Keratinocyte (primary cell): Measurements from ENCODE around the gene ALCAM. TPM values are rescaled to one million over a fixed set of nuclear protein-coding genes. Genes with fewer than 3 reads are reported as not detected.

Experiments used
- DNase-seq: peaks from one replicate; pipeline ENCODE4 v3.0.0-alpha.2; 2011; ENCODE audit warnings: low read depth, missing footprints, low spot score
- FAIRE-seq: peaks from 2 replicates; lab custom pipeline; 2011; peaks lifted over from hg19 to GRCh38; lab: Jason Lieb, UNC
- H2AFZ ChIP-seq: 2 replicates; pipeline ENCODE4 v1.6.0; 2012; ENCODE audit warnings: low read length, control low read depth, inconsistent platforms; ENCODE audit not compliant: control insufficient read depth
- H3K27ac ChIP-seq: 2 replicates; pipeline ENCODE4 v1.5.1; 2011; ENCODE audit warnings: low read length; ENCODE audit not compliant: control insufficient read depth, insufficient read depth
- H3K27me3 ChIP-seq: 3 replicates; pipeline ENCODE4 v1.6.0; 2011; ENCODE audit warnings: low read length; ENCODE audit not compliant: control insufficient read depth, insufficient read depth; ENCODE audit errors: extremely low read depth
- H3K36me3 ChIP-seq, 2 experiments: 2 replicates in 1 of 2; 3 replicates in 1 of 2; pipeline ENCODE4 v1.5.1; 2011; ENCODE audit warnings: low read length in 2 of 2, mild to moderate bottlenecking in 1 of 2; ENCODE audit not compliant: control insufficient read depth in 2 of 2, insufficient read depth in 2 of 2; ENCODE audit errors: extremely low read depth in 1 of 2
- H3K4me1 ChIP-seq: 3 replicates; pipeline ENCODE4 v1.5.1; 2011; ENCODE audit warnings: low read length; ENCODE audit not compliant: control insufficient read depth, insufficient read depth; ENCODE audit errors: extremely low read depth
- H3K4me2 ChIP-seq: 3 replicates; pipeline ENCODE4 v1.6.0; 2011; ENCODE audit warnings: low read depth, low read length; ENCODE audit not compliant: control insufficient read depth, insufficient read depth; ENCODE audit errors: extremely low read depth
- H3K4me3 ChIP-seq, 3 experiments: fragments of 200-600 bp in 1 of 3; sonication (generic) in 1 of 3; 2 replicates in 2 of 3; 3 replicates in 1 of 3; pipeline ENCODE4 v1.5.1; 2011 to 2016; ENCODE audit warnings: low read length in 3 of 3, mild to moderate bottlenecking in 3 of 3, control low read depth in 2 of 3, inconsistent platforms in 1 of 3, low read depth in 1 of 3, mixed read lengths in 1 of 3, mixed run types in 1 of 3, moderate library complexity in 1 of 3; ENCODE audit not compliant: control insufficient read depth in 2 of 3, insufficient read depth in 2 of 3; ENCODE audit errors: extremely low read depth in 1 of 3
- H3K79me2 ChIP-seq: 2 replicates; pipeline ENCODE4 v1.6.0; 2012; ENCODE audit warnings: low read length; ENCODE audit not compliant: control insufficient read depth, insufficient read depth
- H3K9ac ChIP-seq: 3 replicates; pipeline ENCODE4 v1.6.0; 2011; ENCODE audit warnings: low read length; ENCODE audit not compliant: control insufficient read depth, insufficient read depth; ENCODE audit errors: extremely low read depth
- H3K9me1 ChIP-seq: 3 replicates; pipeline ENCODE4 v1.6.0; 2011; ENCODE audit warnings: low read length; ENCODE audit not compliant: control insufficient read depth, insufficient read depth; ENCODE audit errors: extremely low read depth
- H3K9me3 ChIP-seq: 2 replicates; pipeline ENCODE4 v1.5.1; 2012; ENCODE audit warnings: low read depth, low read length; ENCODE audit not compliant: control insufficient read depth
- H4K20me1 ChIP-seq: 3 replicates; pipeline ENCODE4 v1.6.0; 2011; ENCODE audit warnings: low read length; ENCODE audit not compliant: control insufficient read depth, insufficient read depth; ENCODE audit errors: extremely low read depth
- EZH2 ChIP-seq: IDR thresholded peaks from one replicate; pipeline ENCODE4 v1.6.1; 2012; ENCODE audit warnings: inconsistent platforms, mild to moderate bottlenecking, low read length, moderate library complexity
- dilution Hi-C: fragments of 300-500 bp; cut with MboI; formaldehyde crosslinking; loops from one replicate; pipeline ENCODE4 v1.7.0; 2020; ENCODE audit warnings: low sequenced_read_pairs; ENCODE audit not compliant: extremely low pct_ligation_motif_present
- polyA plus RNA-seq, 5 experiments: library from polyadenylated mRNA; depleted of rRNA in 3 of 5; stranded (reverse) in 3 of 5; stranded (forward) in 1 of 5; unstranded in 1 of 5; fragments of >200 nt; gene quantifications; 1 replicate in 1 of 5; 2 replicates in 3 of 5; 3 replicates in 1 of 5; pipeline versions ENCODE4 v1.2.1 to v1.2.3, GENCODE V29; 2011 to 2012; ENCODE audit warnings: missing spikeins in 2 of 5, low read depth in 1 of 5, low replicate concordance in 1 of 5
- TF ChIP-seq, protein P1 (sequence below), 3 experiments: IDR thresholded peaks in 1 of 3; conservative IDR thresholded peaks in 1 of 3; optimal IDR thresholded peaks in 1 of 3; 2 replicates in 2 of 3; 3 replicates in 1 of 3; pipeline versions ENCODE3 to v1.5.1; 2011; ENCODE audit warnings: low read length in 3 of 3, mild to moderate bottlenecking in 3 of 3, moderate library complexity in 2 of 3, control low read depth in 1 of 3, inconsistent platforms in 1 of 3; ENCODE audit not compliant: insufficient read depth in 2 of 3; ENCODE audit errors: extremely low read depth in 1 of 3

ALCAM gene
- polyA plus RNA-seq, 1 donor (not counting 4 experiments of a cell fraction or from before 2014, with no cell fraction given), result 71.3 TPM

DNA sequence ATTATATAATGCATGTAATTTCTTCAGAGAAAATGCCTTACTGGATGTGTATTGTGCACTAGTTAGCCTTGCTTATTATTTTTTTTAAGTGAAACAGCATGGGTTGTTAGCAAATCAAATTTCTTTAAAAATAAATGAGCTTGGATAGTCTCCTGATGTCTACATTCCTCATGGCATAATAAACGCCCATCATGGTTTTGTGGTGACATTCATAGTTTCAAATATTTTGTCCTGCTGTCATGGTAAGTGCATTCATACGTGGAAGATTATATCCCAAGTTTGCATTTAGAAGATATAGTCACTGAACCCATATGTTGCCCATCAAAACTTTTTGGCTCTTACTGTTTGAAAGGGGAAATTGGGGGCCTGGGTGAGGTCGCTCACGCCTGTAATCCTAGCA is 130.7 kb downstream of the ALCAM start:
- dilution Hi-C loops, result no loop called here

DNA sequence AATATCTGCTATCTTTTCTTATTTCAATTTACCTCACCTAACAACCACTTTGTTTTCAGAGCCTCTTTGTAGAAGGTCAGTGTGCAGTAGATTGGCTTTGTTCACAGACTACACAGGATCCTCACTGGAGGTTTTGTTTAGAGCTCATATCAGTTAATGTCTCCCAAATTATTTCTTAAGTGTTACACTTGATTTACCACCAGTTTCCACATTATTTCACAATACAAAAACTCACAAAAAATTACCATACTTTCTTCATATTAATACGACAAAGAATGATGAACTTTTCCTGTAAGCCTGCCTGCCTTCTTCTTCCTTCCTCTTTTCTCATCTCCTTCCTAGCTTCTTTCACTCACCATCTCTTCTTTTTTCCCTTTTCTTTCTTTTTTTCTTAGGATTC is 133.3 kb downstream of the ALCAM start:
- H3K4me3 ChIP-seq, result no peak overlapping the region
- no peak overlapping the region for H3K27ac ChIP-seq
- H3K79me2 ChIP-seq, result peaks cover 3% of the 10 kb centered on the region
- no peaks in the 10 kb centered on the region for H3K9me1 ChIP-seq
- no peaks in the 10 kb centered on the region for H4K20me1 ChIP-seq
- no peaks in the 10 kb centered on the region for H3K4me1 ChIP-seq
- no peaks in the 10 kb centered on the region for H3K9me3 ChIP-seq
- no peak overlapping the region for H3K9ac ChIP-seq
- no peaks in the 10 kb centered on the region for H3K27me3 ChIP-seq
- H3K36me3 ChIP-seq, result no peaks in the 10 kb centered on the region
- dilution Hi-C loops, result no loop called here
- no peak overlapping the region for H2AFZ ChIP-seq
- no peak overlapping the region for H3K4me2 ChIP-seq
- DNase-seq (no peak), FAIRE-seq (no peak)
- no peak for TF ChIP-seq EZH2
- TF ChIP-seq, protein P1, sequence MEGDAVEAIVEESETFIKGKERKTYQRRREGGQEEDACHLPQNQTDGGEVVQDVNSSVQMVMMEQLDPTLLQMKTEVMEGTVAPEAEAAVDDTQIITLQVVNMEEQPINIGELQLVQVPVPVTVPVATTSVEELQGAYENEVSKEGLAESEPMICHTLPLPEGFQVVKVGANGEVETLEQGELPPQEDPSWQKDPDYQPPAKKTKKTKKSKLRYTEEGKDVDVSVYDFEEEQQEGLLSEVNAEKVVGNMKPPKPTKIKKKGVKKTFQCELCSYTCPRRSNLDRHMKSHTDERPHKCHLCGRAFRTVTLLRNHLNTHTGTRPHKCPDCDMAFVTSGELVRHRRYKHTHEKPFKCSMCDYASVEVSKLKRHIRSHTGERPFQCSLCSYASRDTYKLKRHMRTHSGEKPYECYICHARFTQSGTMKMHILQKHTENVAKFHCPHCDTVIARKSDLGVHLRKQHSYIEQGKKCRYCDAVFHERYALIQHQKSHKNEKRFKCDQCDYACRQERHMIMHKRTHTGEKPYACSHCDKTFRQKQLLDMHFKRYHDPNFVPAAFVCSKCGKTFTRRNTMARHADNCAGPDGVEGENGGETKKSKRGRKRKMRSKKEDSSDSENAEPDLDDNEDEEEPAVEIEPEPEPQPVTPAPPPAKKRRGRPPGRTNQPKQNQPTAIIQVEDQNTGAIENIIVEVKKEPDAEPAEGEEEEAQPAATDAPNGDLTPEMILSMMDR (optimal IDR thresholded peaks at IDR 0.05 in 1 of 3, IDR thresholded peaks at IDR 0.05 in 1 of 3, conservative IDR thresholded peaks at IDR 0.05 in 1 of 3; ENCODE audit: extremely low read depth in 1 of 3, insufficient read depth in 2 of 3, low read length in 3 of 3), result no peak

More for the DNA sequence above, 130.7 kb downstream of the ALCAM start:
- no peak for FAIRE-seq
- no peak overlapping the region for H3K4me3 ChIP-seq
- H2AFZ ChIP-seq, result no peak overlapping the region
- no peaks in the 10 kb centered on the region for H3K36me3 ChIP-seq
- no peaks in the 10 kb centered on the region for H3K4me1 ChIP-seq
- no peak overlapping the region for H3K27ac ChIP-seq
- no peak overlapping the region for H3K9ac ChIP-seq
- no peaks in the 10 kb centered on the region for H4K20me1 ChIP-seq
- no peaks in the 10 kb centered on the region for H3K9me3 ChIP-seq
- H3K79me2 ChIP-seq, result no peaks in the 10 kb centered on the region
- DNase-seq, result no peak
- no peaks in the 10 kb centered on the region for H3K9me1 ChIP-seq
- no peaks in the 10 kb centered on the region for H3K27me3 ChIP-seq
- TF ChIP-seq, protein P1 (optimal IDR thresholded peaks at IDR 0.05 in 1 of 3, IDR thresholded peaks at IDR 0.05 in 1 of 3, conservative IDR thresholded peaks at IDR 0.05 in 1 of 3; ENCODE audit: extremely low read depth in 1 of 3, insufficient read depth in 2 of 3, low read length in 3 of 3), result no peak
- TF ChIP-seq EZH2, result no peak
- H3K4me2 ChIP-seq, result no peak overlapping the region
